Measurements from ENCODE around the gene PLPPR1. TPM values are rescaled to one million over a fixed set of nuclear protein-coding genes. Genes with fewer than 3 reads are reported as not detected.

PLPPR1 gene
- polyA plus RNA-seq (135 and 157 TPM in 2 replicates), polyA minus RNA-seq (192 and 213 TPM in 2 replicates)

DNA sequence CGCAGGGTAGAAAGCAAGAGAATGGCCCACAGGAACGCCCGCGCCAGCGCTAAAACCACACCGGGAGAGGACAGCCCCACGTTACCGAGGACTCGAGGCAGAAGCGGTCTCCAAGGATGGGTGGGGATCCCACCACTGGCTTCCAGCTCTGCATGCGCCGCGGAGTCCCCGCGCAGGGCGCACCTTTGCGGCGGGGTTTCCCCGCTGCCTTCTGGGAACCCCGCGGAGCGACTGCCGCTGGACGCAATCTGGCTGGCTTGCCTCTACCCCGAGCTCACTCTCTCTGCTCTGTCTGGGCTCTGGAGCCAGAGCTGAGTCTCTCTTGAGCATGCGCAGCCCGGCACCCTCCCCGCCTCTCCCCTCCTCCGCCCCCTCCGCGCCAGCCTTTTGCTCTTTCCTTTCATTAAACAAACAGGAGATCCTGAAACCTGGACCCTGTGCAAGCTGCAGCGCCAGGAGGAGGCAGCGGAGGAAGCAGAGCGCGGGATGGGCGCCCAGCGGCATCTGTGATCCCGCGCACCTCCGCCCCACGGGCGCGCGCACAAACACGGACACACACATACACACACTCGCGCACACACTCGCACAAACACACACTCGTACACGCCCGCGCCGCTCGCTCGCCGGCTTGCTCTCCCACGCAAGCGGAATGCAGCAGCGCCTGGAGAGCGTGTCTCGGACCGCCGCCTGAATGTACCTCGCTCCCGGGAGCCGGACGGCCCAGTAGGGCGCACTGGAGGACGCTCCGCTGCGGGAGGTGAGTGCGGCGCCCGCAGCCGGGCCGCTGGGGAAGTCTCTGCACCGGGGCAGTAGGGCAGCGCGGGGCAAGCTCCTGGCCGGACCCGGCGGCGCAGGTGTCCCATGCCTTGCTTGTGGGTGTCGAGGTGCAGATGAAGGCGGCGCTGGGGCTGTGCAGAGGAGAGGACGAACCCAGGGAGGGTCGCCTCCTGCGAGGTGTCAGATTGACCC lies at the start of gene PLPPR1:
Gene PLPPR1, plus strand, starts transcription at position 382 of the 969 bp plus-strand sequence.
- peak within 1 kb of the TSS; percentile 77 for H2AFZ ChIP-seq (ENCODE audit: low read depth, low read length)
- no peaks in the 10 kb centered on the region for H3K27me3 ChIP-seq (ENCODE audit: insufficient read depth, low read depth, low read length)
- peak within 1 kb of the TSS; percentile 87 for H3K9ac ChIP-seq (ENCODE audit: low read length)
- H3K36me3 ChIP-seq (ENCODE audit: insufficient read depth, low read length): no peaks in the 10 kb centered on the region
- no peaks in the 10 kb centered on the region for H4K20me1 ChIP-seq (ENCODE audit: insufficient read depth)
- no peaks in the 10 kb centered on the region for H3K9me3 ChIP-seq (ENCODE audit: low read length)
- H3K9me2 ChIP-seq (ENCODE audit: insufficient read depth, low read length): no peaks in the 10 kb centered on the region
- TF ChIP-seq POLR2AphosphoS5 (IDR thresholded peaks at IDR 0.05) (peak; percentile 74), EP300 (conservative IDR thresholded peaks at IDR 0.05; ENCODE audit: poor library complexity, severe bottlenecking) (peak; percentile 28), EZH2 (IDR thresholded peaks at IDR 0.05; ENCODE audit: borderline replicate concordance, insufficient read depth, low read length, poor library complexity, severe bottlenecking) (no peak), RAD21 (conservative IDR thresholded peaks at IDR 0.05) (peak; percentile 70), CTCF (IDR thresholded peaks at IDR 0.05; ENCODE audit: poor library complexity, severe bottlenecking) (peak; percentile 61), TAF1 (IDR thresholded peaks at IDR 0.05; ENCODE audit: low read depth) (peak; percentile 42), MXI1 (conservative IDR thresholded peaks at IDR 0.05; ENCODE audit: poor library complexity, severe bottlenecking) (no peak), SMC3 (conservative IDR thresholded peaks at IDR 0.05; ENCODE audit: poor library complexity) (peak; percentile 64)
- TF ChIP-seq, protein P1, sequence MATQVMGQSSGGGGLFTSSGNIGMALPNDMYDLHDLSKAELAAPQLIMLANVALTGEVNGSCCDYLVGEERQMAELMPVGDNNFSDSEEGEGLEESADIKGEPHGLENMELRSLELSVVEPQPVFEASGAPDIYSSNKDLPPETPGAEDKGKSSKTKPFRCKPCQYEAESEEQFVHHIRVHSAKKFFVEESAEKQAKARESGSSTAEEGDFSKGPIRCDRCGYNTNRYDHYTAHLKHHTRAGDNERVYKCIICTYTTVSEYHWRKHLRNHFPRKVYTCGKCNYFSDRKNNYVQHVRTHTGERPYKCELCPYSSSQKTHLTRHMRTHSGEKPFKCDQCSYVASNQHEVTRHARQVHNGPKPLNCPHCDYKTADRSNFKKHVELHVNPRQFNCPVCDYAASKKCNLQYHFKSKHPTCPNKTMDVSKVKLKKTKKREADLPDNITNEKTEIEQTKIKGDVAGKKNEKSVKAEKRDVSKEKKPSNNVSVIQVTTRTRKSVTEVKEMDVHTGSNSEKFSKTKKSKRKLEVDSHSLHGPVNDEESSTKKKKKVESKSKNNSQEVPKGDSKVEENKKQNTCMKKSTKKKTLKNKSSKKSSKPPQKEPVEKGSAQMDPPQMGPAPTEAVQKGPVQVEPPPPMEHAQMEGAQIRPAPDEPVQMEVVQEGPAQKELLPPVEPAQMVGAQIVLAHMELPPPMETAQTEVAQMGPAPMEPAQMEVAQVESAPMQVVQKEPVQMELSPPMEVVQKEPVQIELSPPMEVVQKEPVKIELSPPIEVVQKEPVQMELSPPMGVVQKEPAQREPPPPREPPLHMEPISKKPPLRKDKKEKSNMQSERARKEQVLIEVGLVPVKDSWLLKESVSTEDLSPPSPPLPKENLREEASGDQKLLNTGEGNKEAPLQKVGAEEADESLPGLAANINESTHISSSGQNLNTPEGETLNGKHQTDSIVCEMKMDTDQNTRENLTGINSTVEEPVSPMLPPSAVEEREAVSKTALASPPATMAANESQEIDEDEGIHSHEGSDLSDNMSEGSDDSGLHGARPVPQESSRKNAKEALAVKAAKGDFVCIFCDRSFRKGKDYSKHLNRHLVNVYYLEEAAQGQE (IDR thresholded peaks at IDR 0.05; ENCODE audit: borderline replicate concordance): peak; percentile 49
- peak within 1 kb of the TSS; percentile 71 for H3K4me2 ChIP-seq (ENCODE audit: low read length)
- H3K27ac ChIP-seq (ENCODE audit: low read length): peak within 1 kb of the TSS; percentile 89
- peak within 1 kb of the TSS; percentile 88 for H3K4me3 ChIP-seq (ENCODE audit: low read length)
- peaks cover 31% of the 10 kb centered on the region for H3K79me2 ChIP-seq (replicated peaks; ENCODE audit: insufficient read depth, low read length)
- H3F3A ChIP-seq (ENCODE audit: insufficient read depth, low read length, poor library complexity, severe bottlenecking): no peaks in the 10 kb centered on the region

- Histone ChIP-seq H3K4me3 (ENCODE audit: low read length) (no peak overlapping the region), H4K20me1 (ENCODE audit: insufficient read depth) (no peaks in the 10 kb centered on the region), H3K27me3 (ENCODE audit: insufficient read depth, low read depth, low read length) (no peaks in the 10 kb centered on the region), H3K4me2 (ENCODE audit: low read length) (no peak overlapping the region), H2AFZ (ENCODE audit: low read depth, low read length) (no peak overlapping the region), H3F3A (ENCODE audit: insufficient read depth, low read length, poor library complexity, severe bottlenecking) (no peaks in the 10 kb centered on the region), H3K9me3 (ENCODE audit: low read length) (no peaks in the 10 kb centered on the region), H3K27ac (ENCODE audit: low read length) (no peak overlapping the region), H3K79me2 (replicated peaks; ENCODE audit: insufficient read depth, low read length) (no peaks in the 10 kb centered on the region), H3K9me2 (ENCODE audit: insufficient read depth, low read length) (no peaks in the 10 kb centered on the region), H3K36me3 (ENCODE audit: insufficient read depth, low read length) (no peaks in the 10 kb centered on the region), H3K9ac (ENCODE audit: low read length) (no peak overlapping the region)
- TF ChIP-seq EP300 (conservative IDR thresholded peaks at IDR 0.05; ENCODE audit: poor library complexity, severe bottlenecking) (no peak), TAF1 (IDR thresholded peaks at IDR 0.05; ENCODE audit: low read depth) (no peak), EZH2 (IDR thresholded peaks at IDR 0.05; ENCODE audit: borderline replicate concordance, insufficient read depth, low read length, poor library complexity, severe bottlenecking) (no peak), MXI1 (conservative IDR thresholded peaks at IDR 0.05; ENCODE audit: poor library complexity, severe bottlenecking) (no peak), POLR2AphosphoS5 (IDR thresholded peaks at IDR 0.05) (no peak), SMC3 (conservative IDR thresholded peaks at IDR 0.05; ENCODE audit: poor library complexity) (no peak), CTCF (IDR thresholded peaks at IDR 0.05; ENCODE audit: poor library complexity, severe bottlenecking) (no peak)
- TF ChIP-seq, protein P1 (IDR thresholded peaks at IDR 0.05; ENCODE audit: borderline replicate concordance): no peak
Measured at GRCh38 chr9:100989731-100990130, 38.8 kb upstream of the PLPPR1 start.

Data from neural cell (in vitro differentiated cells).